Smooth muscle cell (in vitro differentiated cells): ENCODE data around the gene PDCD6IP. TPM values are rescaled to one million over a fixed set of nuclear protein-coding genes. Genes with fewer than 3 reads are reported as not detected.

Experiments
- DNase-seq: peaks from one replicate; lab custom pipeline; 2025; ENCODE audit not compliant: unreplicated experiment; lab: John Stamatoyannopoulos, UW
- H2AFZ ChIP-seq: fragments of 200-600 bp; sonication (generic); 2 replicates; pipeline ENCODE4 v1.6.0; 2016; ENCODE audit warnings: antibody characterized with exemption, low read depth, mild to moderate bottlenecking
- H3F3A ChIP-seq: fragments of 200-600 bp; sonication (generic); 2 replicates; pipeline ENCODE4 v1.6.0; 2017; ENCODE audit warnings: antibody characterized with exemption, low read depth
- H3K27ac ChIP-seq: fragments of 200-600 bp; sonication (generic); 2 replicates; pipeline ENCODE4 v1.5.1; 2016; ENCODE audit warnings: low read depth, mild to moderate bottlenecking
- H3K27me3 ChIP-seq: fragments of 200-600 bp; sonication (generic); 2 replicates; pipeline ENCODE4 v1.6.1; 2016; ENCODE audit warnings: low read depth, mild to moderate bottlenecking
- H3K36me3 ChIP-seq: fragments of 200-600 bp; sonication (generic); 2 replicates; pipeline ENCODE4 v1.5.1; 2016; ENCODE audit warnings: low read depth
- H3K4me1 ChIP-seq: fragments of 200-600 bp; sonication (generic); 2 replicates; pipeline ENCODE4 v1.5.1; 2016; ENCODE audit warnings: low read depth
- H3K4me2 ChIP-seq: fragments of 200-600 bp; sonication (generic); 2 replicates; pipeline ENCODE4 v1.6.0; 2016; ENCODE audit warnings: mild to moderate bottlenecking
- H3K4me3 ChIP-seq: fragments of 200-600 bp; sonication (generic); 2 replicates; pipeline ENCODE4 v1.5.1; 2016; ENCODE audit warnings: mild to moderate bottlenecking
- H3K79me2 ChIP-seq: fragments of 200-600 bp; sonication (generic); 2 replicates; pipeline ENCODE4 v1.6.0; 2016; ENCODE audit warnings: low read depth, mild to moderate bottlenecking
- H3K9ac ChIP-seq: fragments of 200-600 bp; sonication (generic); 2 replicates; pipeline ENCODE4 v1.6.0; 2016; ENCODE audit warnings: low read depth
- H3K9me3 ChIP-seq: fragments of 200-600 bp; sonication (generic); replicated peaks from 2 replicates; pipeline ENCODE4 v1.5.1; 2016; ENCODE audit warnings: low read depth
- H4K20me1 ChIP-seq: fragments of 200-600 bp; sonication (generic); 2 replicates; pipeline ENCODE4 v1.6.0; 2016; ENCODE audit warnings: low read depth
- WGBS: methylation state at CpG from one replicate; pipeline ENCODE4 v1.1.7; 2016; ENCODE audit warnings: low lambda C conversion rate; 5-methylcytosine and 5-hydroxymethylcytosine counted together
- polyA plus RNA-seq: library from polyadenylated mRNA; unstranded; fragments of >200 nt; fragmentation: Nextera tagmentation; extraction: Ambion mirVana; gene quantifications from 2 replicates; pipeline ENCODE4 v1.2.1, GENCODE V29; 2016
- total RNA-seq: library from RNA; depleted of rRNA; stranded (reverse); fragments of >200 nt; gene quantifications from 2 replicates; pipeline ENCODE4 v1.2.3, GENCODE V29; 2014
- TF ChIP-seq, protein P1 (sequence below): fragments of 200-600 bp; sonication (generic); IDR thresholded peaks from 2 replicates; pipeline ENCODE4 v1.5.1; 2017; ENCODE audit warnings: borderline replicate concordance, mild to moderate bottlenecking, antibody characterized with exemption; ENCODE audit not compliant: insufficient read depth, poor library complexity, severe bottlenecking

PDCD6IP gene, protein sequence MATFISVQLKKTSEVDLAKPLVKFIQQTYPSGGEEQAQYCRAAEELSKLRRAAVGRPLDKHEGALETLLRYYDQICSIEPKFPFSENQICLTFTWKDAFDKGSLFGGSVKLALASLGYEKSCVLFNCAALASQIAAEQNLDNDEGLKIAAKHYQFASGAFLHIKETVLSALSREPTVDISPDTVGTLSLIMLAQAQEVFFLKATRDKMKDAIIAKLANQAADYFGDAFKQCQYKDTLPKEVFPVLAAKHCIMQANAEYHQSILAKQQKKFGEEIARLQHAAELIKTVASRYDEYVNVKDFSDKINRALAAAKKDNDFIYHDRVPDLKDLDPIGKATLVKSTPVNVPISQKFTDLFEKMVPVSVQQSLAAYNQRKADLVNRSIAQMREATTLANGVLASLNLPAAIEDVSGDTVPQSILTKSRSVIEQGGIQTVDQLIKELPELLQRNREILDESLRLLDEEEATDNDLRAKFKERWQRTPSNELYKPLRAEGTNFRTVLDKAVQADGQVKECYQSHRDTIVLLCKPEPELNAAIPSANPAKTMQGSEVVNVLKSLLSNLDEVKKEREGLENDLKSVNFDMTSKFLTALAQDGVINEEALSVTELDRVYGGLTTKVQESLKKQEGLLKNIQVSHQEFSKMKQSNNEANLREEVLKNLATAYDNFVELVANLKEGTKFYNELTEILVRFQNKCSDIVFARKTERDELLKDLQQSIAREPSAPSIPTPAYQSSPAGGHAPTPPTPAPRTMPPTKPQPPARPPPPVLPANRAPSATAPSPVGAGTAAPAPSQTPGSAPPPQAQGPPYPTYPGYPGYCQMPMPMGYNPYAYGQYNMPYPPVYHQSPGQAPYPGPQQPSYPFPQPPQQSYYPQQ
- 108 and 138 TPM in 2 replicates for total RNA-seq
- 97.6 and 109 TPM in 2 replicates for polyA plus RNA-seq

DNA sequence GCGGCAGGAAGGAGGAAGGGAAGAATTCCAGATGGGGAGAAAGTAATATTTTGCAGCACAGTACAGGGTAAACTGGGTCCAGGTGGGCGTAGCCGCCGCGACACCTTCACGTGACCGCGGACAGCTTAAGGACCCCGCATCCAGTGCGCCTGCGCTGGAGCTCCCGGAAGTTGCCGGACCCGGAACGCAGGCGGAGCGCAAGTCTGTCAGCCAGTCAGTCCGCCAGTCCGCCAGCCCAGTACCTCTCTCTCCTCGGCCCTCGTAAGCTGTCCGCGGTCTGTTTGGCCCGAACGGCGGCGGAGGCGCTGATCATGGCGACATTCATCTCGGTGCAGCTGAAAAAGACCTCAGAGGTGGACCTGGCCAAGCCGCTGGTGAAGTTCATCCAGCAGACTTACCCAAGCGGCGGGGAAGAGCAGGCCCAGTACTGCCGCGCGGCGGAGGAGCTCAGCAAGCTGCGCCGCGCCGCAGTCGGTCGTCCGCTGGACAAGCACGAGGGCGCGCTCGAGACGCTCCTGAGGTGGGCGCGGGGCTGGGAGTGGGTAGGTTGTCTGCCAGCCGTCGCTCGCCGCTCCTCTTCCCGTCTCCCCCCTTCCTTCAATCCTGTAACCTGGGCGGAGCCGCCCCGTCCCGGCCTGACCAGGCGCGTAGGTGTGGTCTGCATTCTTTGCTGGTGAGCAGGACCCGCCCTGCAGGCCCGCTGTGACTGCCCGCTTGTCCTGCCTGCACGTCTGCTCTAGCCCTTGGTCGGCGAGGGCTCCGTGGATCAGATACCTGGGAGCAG is at the start of gene PDCD6IP:
Gene PDCD6IP, plus strand, starts transcription at position 213 of the 784 bp plus-strand sequence. Its CDS starts 99 bp downstream, at position 312.
- H3K36me3 ChIP-seq: no peaks in the 10 kb centered on the region
- peaks cover 63% of the 10 kb centered on the region for H3K79me2 ChIP-seq
- peaks cover 28% of the 10 kb centered on the region for H3K4me1 ChIP-seq
- H3K9me3 ChIP-seq: no peaks in the 10 kb centered on the region
- no peaks in the 10 kb centered on the region for H3F3A ChIP-seq
- peak within 1 kb of the TSS; percentile 98 for H2AFZ ChIP-seq
- H3K27me3 ChIP-seq: no peaks in the 10 kb centered on the region
- 1% methylated on average over 69 of the region's 69 CpGs for WGBS
- peak within 1 kb of the TSS; percentile 99 for H3K4me2 ChIP-seq
- H3K4me3 ChIP-seq: peak within 1 kb of the TSS; percentile 94
- H3K9ac ChIP-seq: peak within 1 kb of the TSS; percentile 99
- H3K27ac ChIP-seq: peak within 1 kb of the TSS; percentile 99
- TF ChIP-seq, protein P1, sequence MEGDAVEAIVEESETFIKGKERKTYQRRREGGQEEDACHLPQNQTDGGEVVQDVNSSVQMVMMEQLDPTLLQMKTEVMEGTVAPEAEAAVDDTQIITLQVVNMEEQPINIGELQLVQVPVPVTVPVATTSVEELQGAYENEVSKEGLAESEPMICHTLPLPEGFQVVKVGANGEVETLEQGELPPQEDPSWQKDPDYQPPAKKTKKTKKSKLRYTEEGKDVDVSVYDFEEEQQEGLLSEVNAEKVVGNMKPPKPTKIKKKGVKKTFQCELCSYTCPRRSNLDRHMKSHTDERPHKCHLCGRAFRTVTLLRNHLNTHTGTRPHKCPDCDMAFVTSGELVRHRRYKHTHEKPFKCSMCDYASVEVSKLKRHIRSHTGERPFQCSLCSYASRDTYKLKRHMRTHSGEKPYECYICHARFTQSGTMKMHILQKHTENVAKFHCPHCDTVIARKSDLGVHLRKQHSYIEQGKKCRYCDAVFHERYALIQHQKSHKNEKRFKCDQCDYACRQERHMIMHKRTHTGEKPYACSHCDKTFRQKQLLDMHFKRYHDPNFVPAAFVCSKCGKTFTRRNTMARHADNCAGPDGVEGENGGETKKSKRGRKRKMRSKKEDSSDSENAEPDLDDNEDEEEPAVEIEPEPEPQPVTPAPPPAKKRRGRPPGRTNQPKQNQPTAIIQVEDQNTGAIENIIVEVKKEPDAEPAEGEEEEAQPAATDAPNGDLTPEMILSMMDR: no peak
- H4K20me1 ChIP-seq: peaks cover 36% of the 10 kb centered on the region
- peak; percentile 85 for DNase-seq

DNA sequence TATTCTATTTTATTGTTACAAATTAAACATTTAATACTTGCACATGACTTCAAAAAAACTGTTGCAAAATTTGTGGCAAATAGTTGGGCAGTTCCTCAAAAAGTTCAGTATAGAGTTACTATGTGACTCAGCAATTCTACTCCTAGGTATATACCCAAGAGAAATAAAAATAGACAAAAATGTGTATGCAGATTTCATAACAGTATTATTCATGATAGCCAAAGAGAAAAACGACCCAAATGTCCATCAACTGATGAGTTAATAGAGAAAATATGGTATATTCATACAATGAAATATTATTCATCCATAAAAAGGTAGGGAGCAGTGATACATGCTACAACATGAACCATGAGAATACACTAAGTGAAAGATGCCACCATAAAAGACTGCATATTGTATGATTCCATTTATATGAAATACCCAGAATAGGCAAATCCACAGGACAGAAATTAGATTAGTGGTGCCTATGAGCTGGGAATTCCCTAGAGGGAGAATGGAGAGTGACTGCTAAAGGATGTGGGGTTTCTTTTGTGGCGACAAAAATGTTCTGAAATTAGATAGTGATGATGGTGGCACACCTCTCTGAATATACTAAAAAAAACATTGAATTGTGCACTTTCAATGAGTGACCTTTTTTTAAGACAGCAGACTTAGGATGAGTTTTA is 48.8 kb upstream of the PDCD6IP start:
- Histone ChIP-seq H3K4me1 (no peaks in the 10 kb centered on the region), H4K20me1 (no peaks in the 10 kb centered on the region), H3K4me3 (no peak overlapping the region), H3K27me3 (no peaks in the 10 kb centered on the region), H2AFZ (no peak overlapping the region), H3F3A (no peaks in the 10 kb centered on the region), H3K9ac (no peak overlapping the region), H3K27ac (no peak overlapping the region), H3K79me2 (no peaks in the 10 kb centered on the region), H3K36me3 (no peaks in the 10 kb centered on the region), H3K4me2 (no peak overlapping the region), H3K9me3 (no peaks in the 10 kb centered on the region)
- 76% methylated on average over 2 of the region's 2 CpGs for WGBS
- no peak for DNase-seq
- TF ChIP-seq, protein P1: no peak

DNA sequence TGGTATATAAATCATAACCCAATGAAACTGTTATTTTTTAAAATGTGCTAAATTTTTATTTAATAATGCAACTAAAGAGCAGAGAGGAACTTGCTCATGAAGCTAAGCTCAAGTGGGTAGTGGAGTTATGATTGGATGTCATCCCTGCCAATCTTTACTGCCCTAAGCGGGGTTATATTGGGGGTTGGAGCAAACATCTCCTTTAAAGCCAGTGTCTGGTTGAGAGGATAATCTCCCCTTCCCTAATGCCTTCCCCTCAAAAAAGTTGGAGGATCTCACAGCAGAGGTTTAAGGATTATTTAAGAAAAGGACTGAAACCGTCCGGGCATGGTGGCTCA is 48.2 kb upstream of the PDCD6IP start:
- 96% methylated on average over 3 of the region's 3 CpGs for WGBS
- H2AFZ ChIP-seq: no peak overlapping the region
- no peaks in the 10 kb centered on the region for H3K4me1 ChIP-seq
- no peak for DNase-seq
- H3K4me2 ChIP-seq: no peak overlapping the region
- no peaks in the 10 kb centered on the region for H3F3A ChIP-seq
- H3K36me3 ChIP-seq: no peaks in the 10 kb centered on the region
- H3K9ac ChIP-seq: no peak overlapping the region
- H3K79me2 ChIP-seq: no peaks in the 10 kb centered on the region
- no peak overlapping the region for H3K4me3 ChIP-seq
- H3K27ac ChIP-seq: no peak overlapping the region
- peaks cover 2% of the 10 kb centered on the region for H3K9me3 ChIP-seq
- TF ChIP-seq, protein P1: no peak
- no peaks in the 10 kb centered on the region for H4K20me1 ChIP-seq
- H3K27me3 ChIP-seq: no peaks in the 10 kb centered on the region
